Urothelium cell line (cell line): ENCODE measurements around the gene CYS1.
"Not testable (repeated sequence)": the region's sequence is repeated elsewhere in the genome, so short reads cannot be mapped to it uniquely, and the experiment has no call there.

Experiments
- DNase-seq: peaks from one replicate; pipeline ENCODE4 v3.0.0; 2011; ENCODE audit warnings: low spot score, mixed read lengths
- FAIRE-seq: peaks from 2 replicates; lab custom pipeline; 2011; peaks lifted over from hg19 to GRCh38; lab: Jason Lieb, UNC

CYS1 gene

DNA sequence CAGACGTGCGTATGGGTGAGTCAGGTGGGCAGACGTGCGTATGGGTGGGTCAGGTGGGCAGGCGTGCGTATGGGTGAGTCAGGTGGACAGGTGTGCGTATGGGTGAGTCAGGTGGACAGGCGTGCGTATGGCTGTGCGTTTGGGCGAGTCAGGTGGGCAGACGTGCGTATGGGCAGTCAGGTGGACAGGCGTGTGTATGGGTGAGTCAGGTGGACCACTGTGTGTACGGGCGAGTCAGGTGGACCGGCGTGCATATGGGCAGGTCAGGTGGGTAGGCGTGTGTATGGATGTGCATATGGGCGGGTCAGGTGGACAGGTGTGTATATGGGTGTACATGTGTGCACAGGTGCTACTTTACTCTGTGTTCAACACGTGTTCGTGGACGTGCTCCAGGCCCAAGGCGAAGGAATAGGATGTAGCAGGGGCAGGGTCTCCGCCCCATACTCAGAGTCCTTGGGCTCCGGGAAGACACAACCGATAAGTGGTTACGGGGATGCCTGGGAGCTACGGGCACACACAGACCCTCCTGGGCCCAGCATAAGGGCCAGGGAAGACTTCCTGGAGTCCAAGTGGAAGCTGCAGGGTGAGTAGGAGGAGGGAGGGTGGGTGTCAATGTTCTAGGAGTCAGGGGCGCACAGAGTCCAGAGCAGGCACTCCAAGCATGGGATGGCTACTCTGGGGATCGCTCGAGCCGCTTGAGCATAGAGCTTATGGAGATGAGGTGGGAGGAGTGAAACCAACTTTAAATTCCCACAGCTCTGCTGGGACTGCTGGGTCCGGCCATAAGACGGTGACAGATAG is 64.0 kb downstream of the CYS1 start:
- DNase-seq (no peak), FAIRE-seq (no peak)

DNA sequence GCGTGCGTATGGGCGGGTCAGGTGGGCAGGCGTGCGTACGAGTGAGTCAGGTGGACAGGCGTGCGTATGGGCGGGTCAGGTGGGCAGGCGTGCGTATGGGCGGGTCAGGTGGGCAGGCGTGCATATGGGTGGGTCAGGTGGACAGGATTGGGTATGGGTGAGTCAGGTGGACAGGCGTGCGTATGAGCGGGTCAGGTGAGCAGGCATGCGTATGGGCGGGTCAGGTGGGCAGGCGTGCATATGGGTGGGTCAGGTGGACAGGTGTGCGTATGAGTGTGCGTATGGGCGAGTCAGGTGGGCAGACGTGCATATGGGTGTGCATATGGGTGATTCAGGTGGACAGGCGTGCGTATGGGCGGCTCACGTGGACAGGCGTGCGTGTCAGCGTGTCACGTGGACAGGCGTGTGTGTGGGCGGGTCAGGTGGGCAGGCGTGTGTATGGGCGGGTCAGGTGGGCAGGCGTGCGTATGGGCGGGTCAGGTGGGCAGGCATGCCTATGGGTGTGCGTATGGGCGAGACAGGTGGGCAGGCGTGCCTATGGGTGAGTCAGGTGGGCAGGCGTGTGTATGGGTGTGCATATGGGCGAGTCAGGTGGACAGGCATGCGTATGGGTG is 64.7 kb downstream of the CYS1 start:
- peak; percentile 100 for FAIRE-seq
- not testable (repeated sequence) for DNase-seq

DNA sequence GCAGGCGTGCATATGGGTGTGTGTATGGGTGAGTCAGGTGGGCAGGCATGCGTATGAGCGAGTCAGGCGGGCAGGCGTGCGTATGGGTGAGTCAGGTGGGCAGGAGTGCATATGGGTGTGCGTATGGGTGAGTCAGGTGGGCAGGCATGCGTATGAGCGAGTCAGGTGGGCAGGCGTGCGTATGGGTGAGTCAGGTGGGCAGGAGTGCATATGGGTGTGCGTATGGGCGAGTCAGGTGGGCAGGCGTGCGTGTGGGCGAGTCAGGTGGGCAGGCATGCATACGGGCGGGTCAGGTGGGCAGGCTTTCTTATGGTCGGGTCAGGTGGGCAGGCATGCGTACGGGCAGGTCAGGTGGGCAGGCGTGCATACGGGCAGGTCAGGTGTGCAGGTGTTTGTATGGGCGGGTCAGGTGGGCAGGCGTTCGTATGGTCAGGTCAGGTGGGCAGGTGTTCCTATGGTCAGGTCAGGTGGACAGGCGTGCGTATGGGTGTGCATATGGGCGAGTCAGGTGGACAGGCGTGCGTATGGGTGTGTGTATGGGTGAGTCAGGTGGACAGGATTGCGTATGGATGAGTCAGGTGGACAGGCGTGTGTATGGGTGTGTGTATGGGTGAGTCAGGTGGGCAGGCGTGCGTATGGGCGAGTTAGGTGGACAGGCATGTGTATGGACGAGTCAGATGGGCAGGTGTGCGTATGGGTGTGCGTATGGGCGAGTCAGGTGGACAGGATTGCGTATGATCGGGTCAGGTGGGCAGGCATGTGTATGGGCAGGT is 65.6 kb downstream of the CYS1 start:
- no peak for DNase-seq
- no peak for FAIRE-seq

DNA sequence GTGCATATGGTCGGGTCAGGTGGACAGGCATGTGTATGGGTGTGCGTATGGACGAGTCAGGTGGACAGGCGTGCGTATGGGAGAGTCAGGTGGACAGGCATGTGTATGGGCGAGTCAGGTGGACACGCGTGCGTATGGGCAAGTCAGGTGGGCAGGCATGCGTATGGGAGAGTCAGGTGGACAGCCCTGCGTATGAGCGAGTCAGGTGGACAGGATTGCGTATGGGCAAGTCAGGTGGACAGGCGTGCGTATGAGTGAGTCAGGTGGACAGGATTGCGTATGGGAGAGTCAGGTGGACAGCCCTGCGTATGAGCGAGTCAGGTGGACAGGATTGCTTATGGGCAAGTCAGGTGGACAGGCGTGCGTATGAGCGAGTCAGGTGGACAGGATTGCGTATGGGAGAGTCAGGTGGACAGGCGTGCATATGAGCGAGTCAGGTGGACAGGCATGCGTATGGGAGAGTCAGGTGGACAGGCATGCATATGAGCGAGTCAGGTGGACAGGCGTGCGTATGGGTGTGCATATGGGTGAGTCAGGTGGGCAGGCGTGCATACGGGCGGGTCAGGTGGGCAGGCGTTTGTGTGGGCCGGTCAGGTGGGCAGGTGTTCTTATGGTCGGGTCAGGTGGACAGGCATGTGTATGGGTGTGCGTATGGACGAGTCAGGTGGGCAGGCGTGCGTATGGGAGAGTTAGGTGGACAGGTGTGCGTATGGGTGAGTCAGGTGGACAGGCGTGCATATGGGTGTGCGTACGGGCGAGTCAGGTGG is 66.4 kb downstream of the CYS1 start:
- not testable (repeated sequence) for FAIRE-seq, DNase-seq

DNA sequence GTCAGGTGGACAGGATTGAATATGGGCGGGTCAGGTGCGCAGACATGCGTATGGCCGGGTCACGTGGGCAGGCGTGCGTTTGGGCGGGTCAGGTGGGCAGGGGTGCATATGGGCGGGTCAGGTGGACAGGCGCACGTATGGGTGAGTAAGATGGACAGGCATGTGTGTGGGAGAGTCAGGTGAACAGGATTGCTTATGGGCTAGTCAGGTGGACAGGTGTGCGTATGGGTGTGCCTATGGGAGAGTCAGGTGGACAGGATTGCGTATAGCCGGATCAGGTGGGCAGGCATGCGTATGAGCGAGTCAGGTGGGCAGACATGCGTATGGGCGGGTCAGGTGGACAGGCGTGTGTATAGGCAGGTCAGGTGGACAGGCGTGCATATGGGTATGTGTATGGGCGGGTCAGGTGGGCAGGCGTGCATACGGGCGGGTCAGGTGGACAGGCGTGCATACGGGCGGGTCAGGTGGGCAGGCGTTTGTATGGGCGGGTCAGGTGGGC is 67.2 kb downstream of the CYS1 start:
- FAIRE-seq (no peak), DNase-seq (no peak)

DNA sequence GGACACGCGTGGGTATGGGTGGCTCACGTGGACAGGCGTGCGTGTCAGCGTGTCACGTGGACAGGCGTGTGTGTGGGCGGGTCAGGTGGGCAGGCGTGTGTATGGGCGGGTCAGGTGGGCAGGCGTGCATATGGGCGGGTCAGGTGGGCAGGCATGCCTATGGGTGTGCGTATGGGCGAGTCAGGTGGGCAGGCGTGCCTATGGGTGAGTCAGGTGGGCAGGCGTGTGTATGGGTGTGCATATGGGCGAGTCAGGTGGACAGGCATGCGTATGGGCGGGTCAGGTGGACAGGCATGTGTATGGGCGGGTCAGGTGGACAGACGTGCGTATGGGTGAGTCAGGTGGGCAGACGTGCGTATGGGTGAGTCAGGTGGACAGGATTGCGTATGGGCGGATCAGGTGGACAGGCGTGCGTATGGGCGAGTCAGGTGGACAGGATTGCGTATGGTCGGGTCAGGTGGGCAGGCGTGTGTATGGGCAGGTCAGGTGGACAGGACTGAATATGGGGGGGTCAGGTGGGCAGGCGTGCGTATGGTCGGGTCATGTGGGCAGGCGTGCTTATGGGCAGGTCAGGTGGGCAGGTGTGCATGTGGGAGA is 67.7 kb downstream of the CYS1 start:
- FAIRE-seq: peak; percentile 99
- DNase-seq: not testable (repeated sequence)

DNA sequence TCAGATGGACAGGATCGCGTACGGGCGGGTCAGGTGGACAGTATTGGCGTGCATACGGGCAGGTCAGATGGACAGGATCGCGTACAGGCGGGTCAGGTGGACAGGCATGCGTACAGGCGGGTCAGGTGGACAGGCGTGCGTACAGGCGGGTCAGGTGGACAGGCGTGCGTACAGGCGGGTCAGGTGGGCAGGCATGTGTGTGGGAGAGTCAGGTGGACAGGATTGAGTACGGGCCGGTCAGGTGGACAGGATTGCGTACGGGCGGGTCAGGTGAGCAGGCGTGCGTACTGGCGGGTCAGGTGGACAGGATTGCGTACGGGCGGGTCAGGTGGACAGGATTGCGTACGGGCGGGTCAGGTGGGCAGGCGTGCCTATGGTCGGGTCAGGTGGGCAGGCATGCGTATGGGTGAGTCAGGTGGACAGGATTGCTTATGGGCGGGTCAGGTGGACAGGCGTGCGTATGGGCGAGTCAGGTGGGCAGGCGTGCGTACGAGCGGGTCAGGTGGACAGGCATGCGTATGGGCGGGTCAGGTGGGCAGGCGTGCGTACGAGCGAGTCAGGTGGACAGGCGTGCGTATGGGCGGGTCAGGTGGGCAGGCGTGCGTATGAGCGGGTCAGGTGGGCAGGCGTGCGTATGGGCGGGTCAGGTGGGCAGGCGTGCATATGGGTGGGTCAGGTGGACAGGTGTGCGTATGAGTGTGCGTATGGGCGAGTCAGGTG is 68.4 kb downstream of the CYS1 start:
- FAIRE-seq, DNase-seq: not testable (repeated sequence)

DNA sequence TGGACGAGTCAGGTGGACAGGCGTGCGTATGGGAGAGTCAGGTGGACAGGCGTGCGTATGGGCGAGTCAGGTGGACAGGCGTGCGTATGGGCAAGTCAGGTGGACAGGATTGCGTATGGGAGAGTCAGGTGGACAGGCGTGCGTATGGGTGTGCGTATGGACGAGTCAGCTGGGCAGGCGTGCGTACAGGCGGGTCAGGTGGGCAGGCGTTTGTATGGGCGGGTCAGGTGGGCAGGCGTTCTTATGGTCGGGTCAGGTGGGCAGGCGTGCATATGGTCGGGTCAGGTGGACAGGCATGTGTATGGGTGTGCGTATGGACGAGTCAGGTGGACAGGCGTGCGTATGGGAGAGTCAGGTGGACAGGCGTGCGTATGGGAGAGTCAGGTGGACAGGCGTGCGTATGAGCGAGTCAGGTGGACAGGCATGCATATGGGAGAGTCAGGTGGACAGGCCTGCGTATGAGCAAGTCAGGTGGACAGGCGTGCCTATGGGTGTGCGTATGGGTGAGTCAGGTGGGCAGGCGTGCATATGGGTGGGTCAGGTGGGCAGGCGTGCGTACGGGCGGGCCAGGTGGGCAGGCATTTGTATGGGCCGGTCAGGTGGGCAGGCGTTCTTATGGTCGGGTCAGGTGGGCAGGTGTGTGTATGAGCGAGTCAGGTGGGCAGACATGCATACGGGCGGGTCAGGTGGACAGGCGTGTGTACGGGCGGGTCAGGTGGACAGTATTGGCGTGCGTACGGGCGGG is 69.2 kb downstream of the CYS1 start:
- not testable (repeated sequence) for DNase-seq, FAIRE-seq

DNA sequence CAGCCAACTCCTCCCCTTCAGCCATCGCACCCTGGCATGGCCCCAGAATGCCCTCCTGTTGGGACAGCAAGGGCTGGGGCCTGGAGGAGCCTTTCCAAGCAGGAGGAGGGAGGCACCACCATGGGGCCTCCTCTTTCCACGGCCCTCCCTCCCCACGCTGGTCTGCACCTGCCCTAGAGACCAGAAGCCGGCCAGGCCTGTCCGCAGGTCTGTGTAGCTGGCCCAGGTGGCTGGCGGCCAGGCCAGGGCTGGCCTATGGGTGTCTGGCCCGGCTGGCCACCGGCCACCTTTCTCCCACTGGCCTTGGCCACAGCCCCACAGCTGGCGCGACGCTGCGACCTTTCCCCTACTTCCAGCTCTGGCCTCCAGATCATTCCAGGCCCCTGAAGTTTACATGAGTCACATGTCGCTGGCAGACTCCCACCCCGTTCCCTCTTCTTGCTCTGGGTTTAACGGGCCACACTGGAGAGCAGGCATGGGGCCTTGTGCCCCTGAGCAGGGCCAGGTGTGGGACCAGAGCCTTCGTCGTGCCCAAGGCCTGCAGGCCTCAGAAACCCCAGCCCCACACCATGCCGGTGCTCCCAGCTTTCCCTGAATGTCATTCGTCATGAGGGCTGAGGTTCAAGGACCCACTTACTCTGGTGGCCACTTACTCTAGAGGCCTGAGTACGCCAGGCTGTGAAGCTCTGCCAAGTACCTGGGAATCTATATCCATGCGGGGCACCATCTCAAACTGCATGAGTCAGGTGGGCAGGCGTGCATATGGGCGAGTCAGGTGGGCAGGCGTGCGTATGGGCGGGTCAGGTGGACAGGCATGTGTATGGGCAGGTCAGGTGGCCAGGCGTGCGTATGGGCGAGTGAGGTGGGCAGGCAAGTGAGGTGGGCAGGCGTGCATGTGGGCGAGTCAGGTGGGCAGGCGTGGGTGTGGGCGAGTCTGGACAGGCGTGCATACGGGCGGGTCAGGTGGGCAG is 70.1 kb downstream of the CYS1 start:
- peak; percentile 92 for FAIRE-seq
- peak; percentile 49 for DNase-seq

DNA sequence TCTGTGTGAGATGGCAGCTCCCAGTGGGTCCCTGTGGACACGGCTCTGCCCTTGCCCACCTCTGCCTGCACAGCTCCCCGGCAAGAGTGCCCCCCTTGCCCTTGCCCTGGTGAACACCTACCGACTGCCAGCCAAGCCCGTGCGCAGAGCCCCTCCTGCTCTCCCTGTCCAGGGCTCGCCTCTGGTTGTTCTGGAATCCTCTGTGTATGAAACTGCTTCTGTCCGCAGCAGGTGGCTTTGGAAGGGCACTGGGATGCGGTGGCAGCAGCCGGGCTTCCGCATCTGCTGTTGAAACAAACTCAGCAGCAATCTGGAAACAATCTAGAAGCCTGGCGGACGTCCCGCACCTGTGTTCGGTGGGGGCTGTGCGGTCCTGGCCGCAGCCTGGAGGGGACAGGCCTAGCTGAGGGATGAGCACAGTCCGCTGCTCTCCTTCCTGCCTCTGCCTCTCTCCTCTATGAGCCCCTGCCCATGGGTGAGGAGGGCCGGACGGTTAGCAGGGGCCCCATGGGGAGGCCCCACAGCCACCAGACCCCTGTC is 70.9 kb downstream of the CYS1 start:
- DNase-seq (no peak), FAIRE-seq (no peak)

DNA sequence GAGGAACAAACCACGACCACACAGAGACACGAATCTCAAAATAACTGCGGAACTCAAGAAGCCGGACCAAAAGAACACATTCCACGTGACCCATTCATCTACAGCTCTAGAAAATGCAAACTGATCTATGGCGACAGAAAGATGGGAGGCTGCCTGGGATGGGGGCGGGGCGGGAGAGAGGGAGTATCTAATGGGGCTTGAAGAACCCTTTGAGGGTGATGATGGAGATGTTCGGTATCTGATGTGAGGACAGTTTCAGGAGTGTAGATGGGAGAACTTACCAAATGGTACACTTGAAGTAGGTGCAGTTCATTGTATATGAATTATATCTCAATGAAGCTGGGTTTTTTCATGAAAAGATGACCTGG is 71.4 kb downstream of the CYS1 start:
- FAIRE-seq (no peak), DNase-seq (no peak)

DNA sequence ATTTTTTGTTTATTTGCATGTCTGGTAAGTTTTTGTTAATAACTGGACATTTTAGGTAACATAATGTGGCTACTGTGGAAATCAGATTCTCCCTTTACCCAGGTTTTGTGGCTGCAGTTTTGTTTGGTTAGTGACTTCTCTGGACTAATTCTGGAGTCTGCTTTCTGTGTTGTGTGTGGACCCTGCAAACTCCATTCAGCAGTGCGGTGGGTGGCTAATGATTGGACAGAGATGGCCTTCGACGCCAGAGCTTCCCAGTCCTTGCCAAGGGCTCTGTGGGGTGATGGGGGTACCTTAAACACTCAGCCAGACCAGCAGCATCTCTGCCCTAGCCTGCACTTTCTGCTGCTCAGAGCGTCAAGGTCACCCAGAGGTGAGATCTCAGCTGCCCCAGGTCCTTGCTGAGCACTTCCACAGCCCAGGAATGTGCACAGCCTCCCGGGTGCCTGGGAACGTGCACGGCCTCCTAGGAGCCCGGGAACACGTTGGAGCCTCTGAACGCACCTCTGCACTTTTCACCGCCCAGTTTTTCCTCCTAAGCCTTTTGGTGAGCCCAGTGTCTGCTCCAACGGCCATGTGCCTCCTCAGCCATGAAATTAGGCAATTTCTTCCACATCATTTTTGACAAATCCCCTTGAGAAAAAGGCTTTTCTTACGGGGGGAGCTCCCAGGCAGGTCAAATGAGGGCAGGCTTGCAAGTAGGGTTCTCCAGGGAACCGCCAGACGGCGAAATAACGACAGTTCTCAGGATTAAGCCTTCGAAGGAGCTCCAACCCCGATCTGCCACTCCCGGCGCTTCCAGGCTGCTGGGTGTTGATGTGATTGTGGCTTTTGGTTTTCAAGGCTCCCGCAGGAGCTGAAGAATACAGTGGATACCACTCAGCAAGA is 72.0 kb downstream of the CYS1 start:
- FAIRE-seq (peak; percentile 23), DNase-seq (no peak)

DNA sequence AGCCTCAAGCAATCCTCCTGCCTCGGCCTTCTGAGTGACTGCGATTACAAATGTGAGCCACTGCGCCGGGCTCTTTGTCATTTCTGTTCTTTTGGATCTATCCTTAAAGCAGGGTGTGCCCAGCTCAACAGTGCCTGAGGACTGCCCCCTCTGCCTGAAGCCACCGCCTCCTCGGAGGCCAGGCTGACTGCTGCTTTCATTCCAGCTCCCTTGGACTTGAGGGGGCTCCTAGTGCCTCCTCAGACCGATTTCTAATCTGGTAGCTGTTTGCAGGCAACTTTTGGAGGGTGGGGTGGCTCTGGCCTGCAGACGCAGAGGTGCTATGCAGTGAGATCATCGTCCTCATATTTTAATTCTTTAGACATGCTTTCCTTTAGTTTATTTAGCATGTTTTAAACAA is 72.8 kb downstream of the CYS1 start:
- DNase-seq (no peak), FAIRE-seq (no peak)
